HK-2 (cell line): ENCODE data around the gene CCER1.
A peak's percentile ranks its signal among the peaks of the same experiment; 100 is the strongest.

Source experiments
- DNase-seq: peaks from one replicate; pipeline ENCODE4 v3.0.0-alpha.2; 2018; ENCODE audit not compliant: unreplicated experiment

The CCER1 gene

GRCh38 chr12:90969346-90969745 lies 14.4 kb upstream of the CCER1 start:
- DNase-seq, result no peak

GRCh38 chr12:90965204-90965603 lies 10.2 kb upstream of the CCER1 start:
- no peak for DNase-seq

GRCh38 chr12:90964616-90965015 lies 9.6 kb upstream of the CCER1 start:
- no peak for DNase-seq

GRCh38 chr12:90963946-90964345 lies 9.0 kb upstream of the CCER1 start:
- no peak for DNase-seq

- DNase-seq, result no peak
These were observed 6.2 kb upstream of the CCER1 start for GRCh38 chr12:90961154-90961553.

GRCh38 chr12:90959538-90960139 lies 4.7 kb upstream of the CCER1 start:
- peak; percentile 10 for DNase-seq

GRCh38 chr12:90959032-90959431 lies 4.1 kb upstream of the CCER1 start:
- DNase-seq, result no peak

GRCh38 chr12:90958347-90958746 lies 3.4 kb upstream of the CCER1 start:
- no peak for DNase-seq

GRCh38 chr12:90954428-90954827 lies 548 bp downstream of the CCER1 start:
- DNase-seq, result no peak

- no peak for DNase-seq
These were observed 987 bp downstream of the CCER1 start for GRCh38 chr12:90953956-90954421.

- no peak for DNase-seq
These were observed 3.4 kb downstream of the CCER1 start for GRCh38 chr12:90951432-90952105.

- no peak for DNase-seq
These were observed 7.1 kb downstream of the CCER1 start for GRCh38 chr12:90947869-90948268.

GRCh38 chr12:90945070-90945649 lies 9.8 kb downstream of the CCER1 start:
- no peak for DNase-seq

- no peak for DNase-seq
These were observed 11.7 kb downstream of the CCER1 start for GRCh38 chr12:90943255-90943654.

- no peak for DNase-seq
These were observed 14.0 kb downstream of the CCER1 start for GRCh38 chr12:90940872-90941499.

- no peak for DNase-seq
These were observed 15.6 kb downstream of the CCER1 start for GRCh38 chr12:90939382-90939781.

- DNase-seq, result peak; percentile 16
These were observed 16.5 kb downstream of the CCER1 start for GRCh38 chr12:90938451-90938850.

- DNase-seq, result no peak
These were observed 17.3 kb downstream of the CCER1 start for GRCh38 chr12:90937651-90938050.

- peak; percentile 7 for DNase-seq
These were observed 18.6 kb downstream of the CCER1 start for GRCh38 chr12:90936230-90937005.

GRCh38 chr12:90925562-90925961 lies 29.4 kb downstream of the CCER1 start:
- no peak for DNase-seq

GRCh38 chr12:90924406-90924805 lies 30.6 kb downstream of the CCER1 start:
- no peak for DNase-seq

- DNase-seq, result no peak
These were observed 32.8 kb downstream of the CCER1 start for GRCh38 chr12:90922145-90922627.
